Gastroesophageal sphincter (tissue), 3 donors: Measurements from ENCODE around the gene ZBTB7C.

Experiments
- CTCF ChIP-seq, 4 experiments: fragments of 200-600 bp in 2 of 4; fragments of 450-650 bp in 2 of 4; sonication (generic) in 1 of 4; IDR thresholded peaks; one replicate each; pipeline ENCODE4 v1.5.1; 2017 to 2019; ENCODE audit warnings: antibody characterized with exemption in 4 of 4, mild to moderate bottlenecking in 2 of 4, moderate library complexity in 2 of 4
- EP300 ChIP-seq: sonication (generic); formaldehyde crosslinking; IDR thresholded peaks from one replicate; pipeline ENCODE4 v1.6.1; 2017; ENCODE audit warnings: antibody characterized with exemption, mild to moderate bottlenecking
- POLR2AphosphoS5 ChIP-seq: sonication (generic); formaldehyde crosslinking; IDR thresholded peaks from one replicate; pipeline ENCODE4 v1.6.1; 2017; ENCODE audit warnings: antibody characterized with exemption

GRCh38 chr18:48385596-48385995 lies 23.6 kb downstream of the ZBTB7C start:
- TF ChIP-seq CTCF (IDR thresholded peaks at IDR 0.05): no peak
- no peak for TF ChIP-seq EP300
- no peak for TF ChIP-seq POLR2AphosphoS5
